CD14-positive monocyte (primary cell): ENCODE data around the gene SUPT4H1. TPM values are rescaled to one million over a fixed set of nuclear protein-coding genes. Genes with fewer than 3 reads are reported as not detected.

Experiments
- DNase-seq, 3 donors: peaks; one replicate each; pipeline ENCODE4 v3.0.0-alpha.2; 2011 to 2022
- H2AFZ ChIP-seq: 2 replicates; pipeline ENCODE4 v1.6.0; 2012; ENCODE audit warnings: mild to moderate bottlenecking, low read depth, low read length, inconsistent platforms; ENCODE audit not compliant: insufficient read depth, poor library complexity, severe bottlenecking
- H3K27ac ChIP-seq, 2 donors: 1 replicate in 1 of 2; 2 replicates in 1 of 2; pipeline ENCODE4 v1.5.1; 2012 to 2013; ENCODE audit warnings: low read length in 2 of 2, control low read depth in 1 of 2, inconsistent platforms in 1 of 2, low read depth in 1 of 2, mild to moderate bottlenecking in 1 of 2
- H3K27me3 ChIP-seq, 2 donors: one replicate each; pipeline versions ENCODE4 v1.6.0 to v1.6.1; 2011 to 2013; ENCODE audit warnings: low read length in 2 of 2; ENCODE audit not compliant: control insufficient read depth in 2 of 2, insufficient read depth in 2 of 2
- H3K36me3 ChIP-seq, 2 donors: replicated peaks in 1 of 2; 1 replicate in 1 of 2; 2 replicates in 1 of 2; pipeline versions ENCODE4 v1.5.1 to v1.6.1; 2012 to 2013; ENCODE audit warnings: low read length in 2 of 2, control low read depth in 1 of 2, inconsistent platforms in 1 of 2, mild to moderate bottlenecking in 1 of 2; ENCODE audit not compliant: insufficient read depth in 2 of 2, control insufficient read depth in 1 of 2
- H3K4me1 ChIP-seq, 2 donors: 1 replicate in 1 of 2; 2 replicates in 1 of 2; pipeline versions ENCODE4 v1.5.1 to v1.6.1; 2012 to 2013; ENCODE audit warnings: low read length in 2 of 2, control low read depth in 1 of 2, inconsistent platforms in 1 of 2, mild to moderate bottlenecking in 1 of 2, moderate library complexity in 1 of 2; ENCODE audit not compliant: insufficient read depth in 2 of 2, control insufficient read depth in 1 of 2
- H3K4me2 ChIP-seq: replicated peaks from 2 replicates; pipeline ENCODE3; 2012; ENCODE audit warnings: low read length, moderate library complexity, mild to moderate bottlenecking; ENCODE audit not compliant: poor library complexity, severe bottlenecking; ENCODE audit errors: extremely low read depth
- H3K4me3 ChIP-seq, 3 experiments: fragments of 200-600 bp in 1 of 3; sonication (generic) in 1 of 3; replicated peaks in 1 of 3; 1 replicate in 2 of 3; 2 replicates in 1 of 3; pipeline ENCODE4 v1.5.1; 2011 to 2013; ENCODE audit warnings: low read length in 3 of 3, mild to moderate bottlenecking in 3 of 3, control low read depth in 2 of 3, low read depth in 2 of 3, inconsistent platforms in 1 of 3, moderate library complexity in 1 of 3
- H3K79me2 ChIP-seq: 2 replicates; pipeline ENCODE4 v1.6.0; 2012; ENCODE audit warnings: mild to moderate bottlenecking, control low read depth, inconsistent platforms, low read length, moderate library complexity; ENCODE audit not compliant: insufficient read depth
- H3K9ac ChIP-seq: 2 replicates; pipeline ENCODE4 v1.6.0; 2017; ENCODE audit warnings: low read length, mild to moderate bottlenecking; ENCODE audit not compliant: insufficient read depth, poor library complexity, severe bottlenecking
- H3K9me3 ChIP-seq, 2 donors: replicated peaks in 1 of 2; 1 replicate in 1 of 2; 2 replicates in 1 of 2; pipeline versions ENCODE4 v1.5.1 to v1.6.1; 2012 to 2013; ENCODE audit warnings: low read length in 2 of 2, control low read depth in 1 of 2; ENCODE audit not compliant: control insufficient read depth in 1 of 2, insufficient read depth in 1 of 2
- H4K20me1 ChIP-seq: 2 replicates; pipeline ENCODE4 v1.6.0; 2012; ENCODE audit warnings: mild to moderate bottlenecking, low read length, control low read depth, moderate library complexity; ENCODE audit not compliant: insufficient read depth
- H3K27ac Mint-ChIP-seq, 7 donors: one replicate each; pipeline ENCODE4 v1.8.0; 2020; ENCODE audit warnings: mild to moderate bottlenecking in 7 of 7, mixed read lengths in 7 of 7, moderate library complexity in 6 of 7, inconsistent platforms in 2 of 7
- H3K27me3 Mint-ChIP-seq, 3 donors: one replicate each; pipeline ENCODE4 v1.8.0; 2021 to 2022; ENCODE audit warnings: low read depth in 3 of 3, mild to moderate bottlenecking in 3 of 3, mixed read lengths in 3 of 3, moderate library complexity in 3 of 3, inconsistent platforms in 1 of 3
- H3K36me3 Mint-ChIP-seq, 2 donors: one replicate each; pipeline ENCODE4 v1.8.0; 2020; ENCODE audit warnings: mixed read lengths in 2 of 2, inconsistent platforms in 1 of 2, mild to moderate bottlenecking in 1 of 2
- H3K4me1 Mint-ChIP-seq: one replicate; pipeline ENCODE4 v1.8.0; 2020; ENCODE audit warnings: mild to moderate bottlenecking, mixed read lengths
- H3K4me3 Mint-ChIP-seq, 2 donors: one replicate each; pipeline ENCODE4 v1.8.0; 2020; ENCODE audit warnings: mild to moderate bottlenecking in 2 of 2, mixed read lengths in 2 of 2, moderate library complexity in 1 of 2
- H3K9me3 Mint-ChIP-seq, 7 donors: one replicate each; pipeline ENCODE4 v1.8.0; 2020 to 2022; ENCODE audit warnings: mixed read lengths in 7 of 7, mild to moderate bottlenecking in 6 of 7, moderate library complexity in 6 of 7, inconsistent platforms in 2 of 7
- WGBS: methylation state at CpG from one replicate; pipeline ENCODE4 v1.1.5; 2013; ENCODE audit warnings: missing lambda C conversion rate; ENCODE audit not compliant: insufficient coverage; 5-methylcytosine and 5-hydroxymethylcytosine counted together
- intact Hi-C, 2 donors: fragments of 100-400 bp; cut with micrococcal nuclease; formaldehyde crosslinking; loops; one replicate each; pipeline versions ENCODE4 v1.15.0 to v1.15.1; 2023
- polyA plus RNA-seq, 3 donors: library from polyadenylated mRNA; depleted of rRNA in 1 of 3; unstranded in 2 of 3; stranded (reverse) in 1 of 3; fragments of 300-500 nt in 2 of 3; fragments of >200 nt in 1 of 3; fragmentation: Illumina TruSeq in 2 of 3; gene quantifications; 1 replicate in 2 of 3; 2 replicates in 1 of 3; pipeline ENCODE4 v1.2.3, GENCODE V29; 2012 to 2021
- TF ChIP-seq, protein P1 (sequence below): fragments of 200-600 bp; IDR thresholded peaks from one replicate; pipeline ENCODE4 v1.8.0; 2022; ENCODE audit warnings: antibody characterized with exemption, mild to moderate bottlenecking

The SUPT4H1 gene
- polyA plus RNA-seq, 3 donors: 144 to 251 (median 241) TPM

DNA sequence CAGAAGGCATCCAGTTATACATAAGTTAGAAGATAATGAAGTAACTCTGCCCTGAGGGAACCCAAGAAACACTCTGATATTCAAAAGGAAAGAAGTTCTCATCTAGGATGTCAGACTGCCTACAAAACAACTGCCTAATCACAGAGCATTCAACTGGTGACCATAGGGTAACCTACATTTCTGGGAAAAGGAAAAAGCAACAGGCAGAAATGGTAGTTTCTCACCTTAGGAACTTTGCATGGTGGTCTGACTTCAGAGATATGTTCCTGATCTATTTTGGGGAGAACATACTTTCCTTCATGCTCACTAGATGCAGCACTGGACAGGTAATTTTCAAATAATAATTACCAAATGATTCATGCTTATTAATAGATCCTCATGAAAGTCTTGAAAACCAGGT, 48.8 kb upstream of the SUPT4H1 start:
- TF ChIP-seq, protein P1, sequence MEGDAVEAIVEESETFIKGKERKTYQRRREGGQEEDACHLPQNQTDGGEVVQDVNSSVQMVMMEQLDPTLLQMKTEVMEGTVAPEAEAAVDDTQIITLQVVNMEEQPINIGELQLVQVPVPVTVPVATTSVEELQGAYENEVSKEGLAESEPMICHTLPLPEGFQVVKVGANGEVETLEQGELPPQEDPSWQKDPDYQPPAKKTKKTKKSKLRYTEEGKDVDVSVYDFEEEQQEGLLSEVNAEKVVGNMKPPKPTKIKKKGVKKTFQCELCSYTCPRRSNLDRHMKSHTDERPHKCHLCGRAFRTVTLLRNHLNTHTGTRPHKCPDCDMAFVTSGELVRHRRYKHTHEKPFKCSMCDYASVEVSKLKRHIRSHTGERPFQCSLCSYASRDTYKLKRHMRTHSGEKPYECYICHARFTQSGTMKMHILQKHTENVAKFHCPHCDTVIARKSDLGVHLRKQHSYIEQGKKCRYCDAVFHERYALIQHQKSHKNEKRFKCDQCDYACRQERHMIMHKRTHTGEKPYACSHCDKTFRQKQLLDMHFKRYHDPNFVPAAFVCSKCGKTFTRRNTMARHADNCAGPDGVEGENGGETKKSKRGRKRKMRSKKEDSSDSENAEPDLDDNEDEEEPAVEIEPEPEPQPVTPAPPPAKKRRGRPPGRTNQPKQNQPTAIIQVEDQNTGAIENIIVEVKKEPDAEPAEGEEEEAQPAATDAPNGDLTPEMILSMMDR: no peak
- no peak overlapping the region for H3K9ac ChIP-seq
- Mint-ChIP-seq H3K27ac (no peak overlapping the region), H3K9me3 (no peaks in the 10 kb centered on the region), H3K4me3 (no peak overlapping the region), H3K27me3 (peaks cover 7 to 30% (median 10%) of the 10 kb centered on the region in 3 donors), H3K36me3 (no peaks in the 10 kb centered on the region), H3K4me1 (no peaks in the 10 kb centered on the region)
- DNase-seq: no peak
- intact Hi-C loops: no loop called here
- no peak overlapping the region for H3K4me2 ChIP-seq
- no peak overlapping the region for H2AFZ ChIP-seq
- H3K4me3 ChIP-seq: no peak overlapping the region
- no peaks in the 10 kb centered on the region for H3K79me2 ChIP-seq
- H3K9me3 ChIP-seq: no peaks in the 10 kb centered on the region
- peaks cover 0 to 6% of the 10 kb centered on the region in 2 donors for H3K27me3 ChIP-seq
- no peaks in the 10 kb centered on the region for H3K4me1 ChIP-seq
- no peaks in the 10 kb centered on the region for H4K20me1 ChIP-seq
- no peaks in the 10 kb centered on the region for H3K36me3 ChIP-seq
- no peak overlapping the region for H3K27ac ChIP-seq

DNA sequence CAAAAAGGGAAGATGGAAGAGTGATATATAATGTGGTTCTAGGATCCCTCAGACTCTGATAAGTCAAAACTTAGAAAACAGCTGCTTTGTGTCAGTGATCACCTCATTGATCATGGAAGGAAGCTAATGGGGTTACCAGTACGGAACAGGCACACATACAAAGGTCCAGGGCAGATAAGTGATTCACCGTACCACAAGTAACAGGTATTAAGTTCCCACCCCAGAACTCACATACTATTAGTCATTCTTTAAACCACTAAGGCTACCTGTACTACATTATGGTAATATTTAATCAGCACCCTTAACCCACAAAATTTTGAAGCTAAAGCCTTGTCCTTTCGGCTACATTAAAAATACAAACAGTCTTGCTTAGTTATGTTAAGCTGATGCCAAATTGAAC, 48.0 kb upstream of the SUPT4H1 start:
- intact Hi-C loops: no loop called here
- Histone ChIP-seq H3K27me3 (peaks cover 0 to 6% of the 10 kb centered on the region in 2 donors), H2AFZ (no peak overlapping the region), H3K9ac (no peak overlapping the region), H4K20me1 (no peaks in the 10 kb centered on the region), H3K79me2 (no peaks in the 10 kb centered on the region), H3K9me3 (no peaks in the 10 kb centered on the region), H3K27ac (no peak overlapping the region), H3K4me2 (no peak overlapping the region), H3K36me3 (no peaks in the 10 kb centered on the region), H3K4me1 (no peaks in the 10 kb centered on the region), H3K4me3 (no peak overlapping the region)
- Mint-ChIP-seq H3K27ac (no peak overlapping the region), H3K27me3 (peaks cover 6 to 26% (median 10%) of the 10 kb centered on the region in 3 donors), H3K4me3 (no peak overlapping the region), H3K9me3 (no peaks in the 10 kb centered on the region), H3K4me1 (no peaks in the 10 kb centered on the region), H3K36me3 (no peaks in the 10 kb centered on the region)
- TF ChIP-seq, protein P1: no peak
- DNase-seq: no peak
- WGBS: 100% methylated on average over 2 of the region's 3 CpGs
